ENCODE data around the gene SLC46A1. TPM values are rescaled to one million over a fixed set of nuclear protein-coding genes. Genes with fewer than 3 reads are reported as not detected.

SLC46A1 gene
- polyA plus RNA-seq (2011; rRNA removed), result 5.2 and 5.9 TPM in 2 replicates
- polyA minus RNA-seq (2011; rRNA and poly(A)+ RNA removed), result 7.2 and 7.3 TPM in 2 replicates

GRCh38 chr17:28405632-28406472 lies at the start of gene SLC46A1:
SLC46A1 (minus strand) TSS chr17:28406212; CDS start chr17:28406114, 98 bp downstream.
- H3K4me3 ChIP-seq (ENCODE audit: low read depth, low read length), result peak within 1 kb of the TSS; percentile 77
- no peak; the same call in 1 of the 2 replicates for TF ChIP-seq CTCF (IDR thresholded peaks at IDR 0.05; ENCODE audit: insufficient read depth, low read depth, low read length)
- ChIA-PET POLR2A (no interaction called here), CTCF (interaction anchor here (0.6 to 3.2 kb wide), 3 partner anchors 11 to 600 kb away, joined by 3 to 16 read pairs (median 4); no protein-coding TSS in a partner anchor)
- no peaks in the 10 kb centered on the region; the same call in 1 of the 2 replicates for H3K27me3 ChIP-seq (ENCODE audit: control insufficient read depth, insufficient read depth, low read length)
- no peak for DNase-seq (ENCODE audit: low read depth)
- H3K36me3 ChIP-seq (ENCODE audit: control insufficient read depth, insufficient read depth, low read length), result peaks cover 3% of the 10 kb centered on the region; the same call in 1 of the 2 replicates

GRCh38 chr17:28449859-28450258 lies 43.8 kb upstream of the SLC46A1 start:
- DNase-seq (ENCODE audit: low read depth), result no peak
- POLR2A ChIA-PET, result no interaction called here
- H3K36me3 ChIP-seq (ENCODE audit: control insufficient read depth, insufficient read depth, low read length), result no peaks in the 10 kb centered on the region
- peaks cover 2% of the 10 kb centered on the region for H3K27me3 ChIP-seq (ENCODE audit: control insufficient read depth, insufficient read depth, low read length)
- CTCF ChIA-PET, result interaction anchor here (2.7 kb wide), 1 partner anchor 33 kb away, joined by 12 read pairs; no protein-coding TSS in a partner anchor
- TF ChIP-seq CTCF (IDR thresholded peaks at IDR 0.05; ENCODE audit: insufficient read depth, low read depth, low read length), result no peak
- no peak overlapping the region for H3K4me3 ChIP-seq (ENCODE audit: low read depth, low read length)

- CTCF ChIA-PET, result interaction anchor here (2.7 kb wide), 1 partner anchor 30 kb away, joined by 12 read pairs; no protein-coding TSS in a partner anchor
- POLR2A ChIA-PET, result no interaction called here
- TF ChIP-seq CTCF (IDR thresholded peaks at IDR 0.05; ENCODE audit: insufficient read depth, low read depth, low read length), result no peak
- DNase-seq (ENCODE audit: low read depth), result no peak
- no peaks in the 10 kb centered on the region for H3K36me3 ChIP-seq (ENCODE audit: control insufficient read depth, insufficient read depth, low read length)
- no peak overlapping the region for H3K4me3 ChIP-seq (ENCODE audit: low read depth, low read length)
- peaks cover 2% of the 10 kb centered on the region for H3K27me3 ChIP-seq (ENCODE audit: control insufficient read depth, insufficient read depth, low read length)
Measured at GRCh38 chr17:28447396-28447760, 41.4 kb upstream of the SLC46A1 start.

GRCh38 chr17:28446716-28447395 lies 40.8 kb upstream of the SLC46A1 start:
- Histone ChIP-seq H3K36me3 (ENCODE audit: control insufficient read depth, insufficient read depth, low read length) (no peaks in the 10 kb centered on the region), H3K4me3 (ENCODE audit: low read depth, low read length) (no peak overlapping the region), H3K27me3 (ENCODE audit: control insufficient read depth, insufficient read depth, low read length) (peaks cover 2% of the 10 kb centered on the region)
- no peak for DNase-seq (ENCODE audit: low read depth)
- ChIA-PET POLR2A (no interaction called here), CTCF (interaction anchor here (1.1 kb wide), 1 partner anchor 21 kb away, joined by 3 read pairs; no protein-coding TSS in a partner anchor)
- no peak for TF ChIP-seq CTCF (IDR thresholded peaks at IDR 0.05; ENCODE audit: insufficient read depth, low read depth, low read length)

All from BJ (cell line).